Endothelial cell (in vitro differentiated cells): Measurements from ENCODE around the gene GLIPR1. TPM values are rescaled to one million over a fixed set of nuclear protein-coding genes. Genes with fewer than 3 reads are reported as not detected.

Experiments
- DNase-seq: peaks from one replicate; pipeline ENCODE4 v3.0.0; 2021; ENCODE audit warnings: low spot score
- H3K27ac Mint-ChIP-seq: one replicate; pipeline ENCODE4 v1.8.0; 2021; ENCODE audit warnings: mixed read lengths, inconsistent platforms; ENCODE audit not compliant: unreplicated experiment
- H3K27me3 Mint-ChIP-seq: one replicate; pipeline ENCODE4 v1.8.0; 2021; ENCODE audit warnings: mild to moderate bottlenecking, moderate library complexity, mixed read lengths, inconsistent platforms; ENCODE audit not compliant: unreplicated experiment
- H3K36me3 Mint-ChIP-seq: one replicate; pipeline ENCODE4 v1.8.0; 2021; ENCODE audit warnings: mild to moderate bottlenecking, low read depth, mixed read lengths, inconsistent platforms; ENCODE audit not compliant: unreplicated experiment
- H3K4me1 Mint-ChIP-seq: one replicate; pipeline ENCODE4 v1.8.0; 2021; ENCODE audit warnings: mild to moderate bottlenecking, mixed read lengths, inconsistent platforms; ENCODE audit not compliant: unreplicated experiment
- H3K4me3 Mint-ChIP-seq: one replicate; pipeline ENCODE4 v1.8.0; 2021; ENCODE audit warnings: mild to moderate bottlenecking, mixed read lengths, inconsistent platforms; ENCODE audit not compliant: unreplicated experiment
- H3K9me3 Mint-ChIP-seq: one replicate; pipeline ENCODE4 v1.8.0; 2021; ENCODE audit warnings: mixed read lengths, inconsistent platforms; ENCODE audit not compliant: unreplicated experiment
- total RNA-seq: library from RNA; stranded (reverse); fragmentation: NEBNext Ultra II Directional; extraction: Animal tissue kit (Norgen Biotek cat#: 25700); gene quantifications from one replicate; pipeline ENCODE4 v1.2.1, GENCODE V29; 2021; ENCODE audit not compliant: unreplicated experiment
- TF ChIP-seq, protein P1 (sequence below): fragments of 200-600 bp; sonication (generic); IDR thresholded peaks from one replicate; pipeline ENCODE4 v1.5.0; 2021; ENCODE audit warnings: antibody characterized with exemption; ENCODE audit not compliant: unreplicated experiment

The GLIPR1 gene
- total RNA-seq, 1 donor from 2014 or later: 0.38 TPM

GRCh38 chr12:75525263-75525662, 44.7 kb downstream of the GLIPR1 start:
- H3K27ac Mint-ChIP-seq: no peak overlapping the region
- no peak overlapping the region for H3K4me3 Mint-ChIP-seq
- DNase-seq: no peak
- TF ChIP-seq, protein P1, sequence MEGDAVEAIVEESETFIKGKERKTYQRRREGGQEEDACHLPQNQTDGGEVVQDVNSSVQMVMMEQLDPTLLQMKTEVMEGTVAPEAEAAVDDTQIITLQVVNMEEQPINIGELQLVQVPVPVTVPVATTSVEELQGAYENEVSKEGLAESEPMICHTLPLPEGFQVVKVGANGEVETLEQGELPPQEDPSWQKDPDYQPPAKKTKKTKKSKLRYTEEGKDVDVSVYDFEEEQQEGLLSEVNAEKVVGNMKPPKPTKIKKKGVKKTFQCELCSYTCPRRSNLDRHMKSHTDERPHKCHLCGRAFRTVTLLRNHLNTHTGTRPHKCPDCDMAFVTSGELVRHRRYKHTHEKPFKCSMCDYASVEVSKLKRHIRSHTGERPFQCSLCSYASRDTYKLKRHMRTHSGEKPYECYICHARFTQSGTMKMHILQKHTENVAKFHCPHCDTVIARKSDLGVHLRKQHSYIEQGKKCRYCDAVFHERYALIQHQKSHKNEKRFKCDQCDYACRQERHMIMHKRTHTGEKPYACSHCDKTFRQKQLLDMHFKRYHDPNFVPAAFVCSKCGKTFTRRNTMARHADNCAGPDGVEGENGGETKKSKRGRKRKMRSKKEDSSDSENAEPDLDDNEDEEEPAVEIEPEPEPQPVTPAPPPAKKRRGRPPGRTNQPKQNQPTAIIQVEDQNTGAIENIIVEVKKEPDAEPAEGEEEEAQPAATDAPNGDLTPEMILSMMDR: peak; percentile 23
- H3K9me3 Mint-ChIP-seq: no peaks in the 10 kb centered on the region
- no peaks in the 10 kb centered on the region for H3K36me3 Mint-ChIP-seq
- no peaks in the 10 kb centered on the region for H3K27me3 Mint-ChIP-seq
- H3K4me1 Mint-ChIP-seq: no peaks in the 10 kb centered on the region

GRCh38 chr12:75526655-75527511, 46.3 kb downstream of the GLIPR1 start:
- no peak overlapping the region for H3K27ac Mint-ChIP-seq
- TF ChIP-seq, protein P1: peak; percentile 95
- DNase-seq: peak; percentile 16

GRCh38 chr12:75528272-75528671, 47.7 kb downstream of the GLIPR1 start:
- Mint-ChIP-seq H3K4me3 (no peak overlapping the region), H3K27ac (no peak overlapping the region), H3K27me3 (no peaks in the 10 kb centered on the region), H3K4me1 (no peaks in the 10 kb centered on the region), H3K9me3 (no peaks in the 10 kb centered on the region), H3K36me3 (no peaks in the 10 kb centered on the region)
- no peak for DNase-seq
- TF ChIP-seq, protein P1: no peak

More at GRCh38 chr12:75526655-75527511, 46.3 kb downstream of the GLIPR1 start:
- Mint-ChIP-seq H3K27me3 (no peaks in the 10 kb centered on the region), H3K36me3 (no peaks in the 10 kb centered on the region), H3K9me3 (no peaks in the 10 kb centered on the region), H3K4me1 (no peaks in the 10 kb centered on the region), H3K4me3 (no peak overlapping the region)

GRCh38 chr12:75528692-75529091, 48.1 kb downstream of the GLIPR1 start:
- Mint-ChIP-seq H3K27me3 (no peaks in the 10 kb centered on the region), H3K4me3 (no peak overlapping the region), H3K36me3 (no peaks in the 10 kb centered on the region), H3K4me1 (no peaks in the 10 kb centered on the region), H3K9me3 (no peaks in the 10 kb centered on the region), H3K27ac (no peak overlapping the region)
- TF ChIP-seq, protein P1: no peak
- DNase-seq: no peak

DNA sequence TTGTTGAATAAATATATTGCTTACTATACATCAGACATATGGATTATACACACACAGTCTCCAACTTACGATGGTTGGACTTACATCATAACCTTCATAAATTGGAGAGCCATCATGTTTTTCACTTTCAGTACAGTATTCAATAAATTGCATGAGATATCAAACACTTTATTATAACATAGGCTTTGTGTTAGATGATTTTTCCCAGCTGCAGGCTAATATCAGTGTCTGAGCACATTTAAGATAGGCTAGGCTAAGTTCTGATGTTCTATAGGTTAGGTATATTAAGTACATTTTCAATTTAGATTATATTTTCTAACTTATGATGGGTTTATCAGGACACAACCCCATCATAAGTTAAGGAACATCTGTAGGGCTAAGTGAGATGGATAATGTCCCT, 48.8 kb downstream of the GLIPR1 start:
- TF ChIP-seq, protein P1: no peak
- no peaks in the 10 kb centered on the region for H3K36me3 Mint-ChIP-seq

More for the DNA sequence above, 48.8 kb downstream of the GLIPR1 start:
- H3K4me1 Mint-ChIP-seq: no peaks in the 10 kb centered on the region
- H3K4me3 Mint-ChIP-seq: no peak overlapping the region
- no peaks in the 10 kb centered on the region for H3K9me3 Mint-ChIP-seq
- no peak overlapping the region for H3K27ac Mint-ChIP-seq
- no peaks in the 10 kb centered on the region for H3K27me3 Mint-ChIP-seq
- no peak for DNase-seq
